OCI-M2 (cell line): ENCODE measurements around the gene WDFY1.

ENCODE experiments used
- DNase-seq: peaks from one replicate; lab custom pipeline; 2025; ENCODE audit not compliant: unreplicated experiment; lab: John Stamatoyannopoulos, UW

WDFY1 gene

GRCh38 chr2:223930103-223930976 is 14.8 kb downstream of the WDFY1 start:
- no peak for DNase-seq

- DNase-seq: no peak
Measured at GRCh38 chr2:223929571-223930102, 15.5 kb downstream of the WDFY1 start.

GRCh38 chr2:223928113-223929006 is 16.8 kb downstream of the WDFY1 start:
- no peak for DNase-seq

GRCh38 chr2:223925106-223925505 is 20.0 kb downstream of the WDFY1 start:
- no peak for DNase-seq

GRCh38 chr2:223923976-223924375 is 21.2 kb downstream of the WDFY1 start:
- DNase-seq: no peak

- no peak for DNase-seq
Measured at GRCh38 chr2:223922308-223922707, 22.8 kb downstream of the WDFY1 start.

GRCh38 chr2:223921204-223921603 is 23.9 kb downstream of the WDFY1 start:
- DNase-seq: no peak

- no peak for DNase-seq
Measured at GRCh38 chr2:223920109-223920508, 25.0 kb downstream of the WDFY1 start.

- no peak for DNase-seq
Measured at GRCh38 chr2:223918671-223919134, 26.4 kb downstream of the WDFY1 start.

- DNase-seq: no peak
Measured at GRCh38 chr2:223916181-223916920, 28.8 kb downstream of the WDFY1 start.

- no peak for DNase-seq
Measured at GRCh38 chr2:223915071-223915470, 30.1 kb downstream of the WDFY1 start.

- DNase-seq: no peak
Measured at GRCh38 chr2:223914324-223914723, 30.8 kb downstream of the WDFY1 start.

GRCh38 chr2:223909001-223909741 is 36.0 kb downstream of the WDFY1 start:
- DNase-seq: no peak

GRCh38 chr2:223908304-223908998 is 36.7 kb downstream of the WDFY1 start:
- no peak for DNase-seq

- DNase-seq: no peak
Measured at GRCh38 chr2:223905996-223906395, 39.1 kb downstream of the WDFY1 start.

GRCh38 chr2:223901854-223902253 is 43.3 kb downstream of the WDFY1 start:
- DNase-seq: no peak

GRCh38 chr2:223901311-223901710 is 43.8 kb downstream of the WDFY1 start:
- DNase-seq: no peak

GRCh38 chr2:223900531-223900930 is 44.6 kb downstream of the WDFY1 start:
- no peak for DNase-seq

GRCh38 chr2:223900066-223900465 is 45.1 kb downstream of the WDFY1 start:
- no peak for DNase-seq
